ENCODE results near the gene DNPEP.
A peak's percentile ranks its signal among the peaks of the same experiment; 100 is the strongest.

DNPEP gene

DNA sequence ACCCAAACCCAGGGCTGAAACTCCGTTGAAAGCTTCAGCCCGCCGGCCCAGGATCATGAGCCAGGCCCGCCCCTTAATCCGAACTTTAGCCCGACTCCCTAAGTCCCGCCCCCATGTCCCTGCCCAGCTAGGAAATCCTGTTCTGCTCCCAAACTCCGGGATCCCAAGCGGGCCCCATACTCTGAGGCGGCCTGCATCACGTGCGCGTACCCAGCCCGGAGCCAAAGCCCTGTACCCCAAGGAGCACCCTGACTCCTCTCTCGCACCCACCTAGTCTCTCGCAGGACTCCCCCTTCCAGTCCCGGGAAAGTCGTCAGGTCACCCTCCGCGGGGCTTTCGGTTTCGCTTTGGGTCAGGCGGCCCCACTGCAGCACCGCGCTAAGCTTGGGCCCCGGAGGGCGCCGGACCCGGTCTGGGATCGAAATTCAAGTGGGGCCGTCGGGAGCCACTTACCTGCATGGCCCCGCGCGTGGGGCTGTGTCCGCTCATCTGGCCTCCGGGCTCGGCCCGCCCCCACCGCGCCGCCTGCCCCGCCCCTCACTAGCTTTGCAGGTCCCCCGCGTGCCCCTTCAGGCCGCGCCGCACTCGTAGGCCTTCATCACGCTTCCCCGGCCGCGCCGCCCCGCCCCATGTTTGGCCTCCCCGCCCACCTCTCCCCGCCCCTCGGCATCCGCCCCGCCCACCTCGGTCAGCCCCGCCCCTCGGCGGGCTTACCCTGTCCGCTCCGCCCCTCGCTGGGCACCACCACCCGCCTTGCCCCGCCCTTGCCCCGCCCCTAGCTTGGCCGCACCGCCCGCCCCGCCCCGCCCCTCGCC lies at the start of gene DNPEP (continued):
- TF ChIP-seq ZNF423 (tag by site-specific recombination; IDR thresholded peaks at IDR 0.05) (no peak), ZFP3 (tag by site-specific recombination; IDR thresholded peaks at IDR 0.05; ENCODE audit: low read depth) (no peak), ZNF768 (tag by site-specific recombination; IDR thresholded peaks at IDR 0.05) (no peak), ZNF777 (tag by site-specific recombination; IDR thresholded peaks at IDR 0.05; ENCODE audit: borderline replicate concordance) (0 out of 2 replicates have a peak, but pooled peaks have one; percentile 18), ZNF792 (tag by site-specific recombination; IDR thresholded peaks at IDR 0.05) (no peak), BCL11A (tag by site-specific recombination; IDR thresholded peaks at IDR 0.05; ENCODE audit: low read depth) (no peak), ZNF501 (tag by site-specific recombination; IDR thresholded peaks at IDR 0.05) (0 out of 2 replicates have a peak, but pooled peaks have one; percentile 34), ZBTB17 (tag by site-specific recombination; IDR thresholded peaks at IDR 0.05) (peak; percentile 78), SP2 (tag by site-specific recombination; IDR thresholded peaks at IDR 0.05) (peak; percentile 60), ZBTB8A (tag by site-specific recombination; IDR thresholded peaks at IDR 0.05) (peak; percentile 84), REPIN1 (tag by site-specific recombination; IDR thresholded peaks at IDR 0.05; ENCODE audit: low read depth) (no peak), ZBTB20 (tag by site-specific recombination; IDR thresholded peaks at IDR 0.05) (peak; percentile 77), SP7 (tag by site-specific recombination; IDR thresholded peaks at IDR 0.05) (peak; percentile 42; the same call in 1 of the 2 replicates), GFI1B (tag by site-specific recombination; IDR thresholded peaks at IDR 0.05) (no peak), KLF16 (tag by site-specific recombination; IDR thresholded peaks at IDR 0.05) (peak; percentile 62; the same call in 1 of the 2 replicates), SCRT2 (tag by site-specific recombination; IDR thresholded peaks at IDR 0.05) (no peak), HOXA7 (CRISPR knock-in tag; IDR thresholded peaks at IDR 0.05; ENCODE audit: borderline replicate concordance) (no peak), KLF1 (tag by site-specific recombination; IDR thresholded peaks at IDR 0.05) (peak; percentile 22; the same call in 1 of the 2 replicates), ZEB2 (tag by site-specific recombination; IDR thresholded peaks at IDR 0.05) (peak; percentile 53; the same call in 1 of the 2 replicates), KLF8 (tag by site-specific recombination; IDR thresholded peaks at IDR 0.05) (peak; percentile 57; the same call in 1 of the 2 replicates), ZNF274 (IDR thresholded peaks at IDR 0.05; ENCODE audit: low read length) (no peak), ZNF274 (tag by site-specific recombination; IDR thresholded peaks at IDR 0.05; ENCODE audit: borderline replicate concordance) (no peak)
- TF ChIP-seq, protein P1, sequence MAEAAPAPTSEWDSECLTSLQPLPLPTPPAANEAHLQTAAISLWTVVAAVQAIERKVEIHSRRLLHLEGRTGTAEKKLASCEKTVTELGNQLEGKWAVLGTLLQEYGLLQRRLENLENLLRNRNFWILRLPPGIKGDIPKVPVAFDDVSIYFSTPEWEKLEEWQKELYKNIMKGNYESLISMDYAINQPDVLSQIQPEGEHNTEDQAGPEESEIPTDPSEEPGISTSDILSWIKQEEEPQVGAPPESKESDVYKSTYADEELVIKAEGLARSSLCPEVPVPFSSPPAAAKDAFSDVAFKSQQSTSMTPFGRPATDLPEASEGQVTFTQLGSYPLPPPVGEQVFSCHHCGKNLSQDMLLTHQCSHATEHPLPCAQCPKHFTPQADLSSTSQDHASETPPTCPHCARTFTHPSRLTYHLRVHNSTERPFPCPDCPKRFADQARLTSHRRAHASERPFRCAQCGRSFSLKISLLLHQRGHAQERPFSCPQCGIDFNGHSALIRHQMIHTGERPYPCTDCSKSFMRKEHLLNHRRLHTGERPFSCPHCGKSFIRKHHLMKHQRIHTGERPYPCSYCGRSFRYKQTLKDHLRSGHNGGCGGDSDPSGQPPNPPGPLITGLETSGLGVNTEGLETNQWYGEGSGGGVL (tag by site-specific recombination; IDR thresholded peaks at IDR 0.05), result no peak
- TF ChIP-seq, protein P2, sequence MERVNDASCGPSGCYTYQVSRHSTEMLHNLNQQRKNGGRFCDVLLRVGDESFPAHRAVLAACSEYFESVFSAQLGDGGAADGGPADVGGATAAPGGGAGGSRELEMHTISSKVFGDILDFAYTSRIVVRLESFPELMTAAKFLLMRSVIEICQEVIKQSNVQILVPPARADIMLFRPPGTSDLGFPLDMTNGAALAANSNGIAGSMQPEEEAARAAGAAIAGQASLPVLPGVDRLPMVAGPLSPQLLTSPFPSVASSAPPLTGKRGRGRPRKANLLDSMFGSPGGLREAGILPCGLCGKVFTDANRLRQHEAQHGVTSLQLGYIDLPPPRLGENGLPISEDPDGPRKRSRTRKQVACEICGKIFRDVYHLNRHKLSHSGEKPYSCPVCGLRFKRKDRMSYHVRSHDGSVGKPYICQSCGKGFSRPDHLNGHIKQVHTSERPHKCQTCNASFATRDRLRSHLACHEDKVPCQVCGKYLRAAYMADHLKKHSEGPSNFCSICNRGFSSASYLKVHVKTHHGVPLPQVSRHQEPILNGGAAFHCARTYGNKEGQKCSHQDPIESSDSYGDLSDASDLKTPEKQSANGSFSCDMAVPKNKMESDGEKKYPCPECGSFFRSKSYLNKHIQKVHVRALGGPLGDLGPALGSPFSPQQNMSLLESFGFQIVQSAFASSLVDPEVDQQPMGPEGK (tag by site-specific recombination; IDR thresholded peaks at IDR 0.05), result peak; percentile 54
- TF ChIP-seq, protein P3, sequence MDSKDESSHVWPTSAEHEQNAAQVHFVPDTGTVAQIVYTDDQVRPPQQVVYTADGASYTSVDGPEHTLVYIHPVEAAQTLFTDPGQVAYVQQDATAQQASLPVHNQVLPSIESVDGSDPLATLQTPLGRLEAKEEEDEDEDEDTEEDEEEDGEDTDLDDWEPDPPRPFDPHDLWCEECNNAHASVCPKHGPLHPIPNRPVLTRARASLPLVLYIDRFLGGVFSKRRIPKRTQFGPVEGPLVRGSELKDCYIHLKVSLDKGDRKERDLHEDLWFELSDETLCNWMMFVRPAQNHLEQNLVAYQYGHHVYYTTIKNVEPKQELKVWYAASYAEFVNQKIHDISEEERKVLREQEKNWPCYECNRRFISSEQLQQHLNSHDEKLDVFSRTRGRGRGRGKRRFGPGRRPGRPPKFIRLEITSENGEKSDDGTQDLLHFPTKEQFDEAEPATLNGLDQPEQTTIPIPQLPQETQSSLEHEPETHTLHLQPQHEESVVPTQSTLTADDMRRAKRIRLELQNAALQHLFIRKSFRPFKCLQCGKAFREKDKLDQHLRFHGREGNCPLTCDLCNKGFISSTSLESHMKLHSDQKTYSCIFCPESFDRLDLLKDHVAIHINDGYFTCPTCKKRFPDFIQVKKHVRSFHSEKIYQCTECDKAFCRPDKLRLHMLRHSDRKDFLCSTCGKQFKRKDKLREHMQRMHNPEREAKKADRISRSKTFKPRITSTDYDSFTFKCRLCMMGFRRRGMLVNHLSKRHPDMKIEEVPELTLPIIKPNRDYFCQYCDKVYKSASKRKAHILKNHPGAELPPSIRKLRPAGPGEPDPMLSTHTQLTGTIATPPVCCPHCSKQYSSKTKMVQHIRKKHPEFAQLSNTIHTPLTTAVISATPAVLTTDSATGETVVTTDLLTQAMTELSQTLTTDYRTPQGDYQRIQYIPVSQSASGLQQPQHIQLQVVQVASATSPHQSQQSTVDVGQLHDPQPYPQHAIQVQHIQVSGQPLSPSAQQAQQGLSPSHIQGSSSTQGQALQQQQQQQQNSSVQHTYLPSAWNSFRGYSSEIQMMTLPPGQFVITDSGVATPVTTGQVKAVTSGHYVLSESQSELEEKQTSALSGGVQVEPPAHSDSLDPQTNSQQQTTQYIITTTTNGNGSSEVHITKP (tag by site-specific recombination; IDR thresholded peaks at IDR 0.05), result 0 out of 2 replicates have a peak, but pooled peaks have one; percentile 20
- TF ChIP-seq, protein P4, sequence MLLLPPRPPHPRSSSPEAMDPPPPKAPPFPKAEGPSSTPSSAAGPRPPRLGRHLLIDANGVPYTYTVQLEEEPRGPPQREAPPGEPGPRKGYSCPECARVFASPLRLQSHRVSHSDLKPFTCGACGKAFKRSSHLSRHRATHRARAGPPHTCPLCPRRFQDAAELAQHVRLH (tag by site-specific recombination; IDR thresholded peaks at IDR 0.05), result no peak
- TF ChIP-seq, protein P5, sequence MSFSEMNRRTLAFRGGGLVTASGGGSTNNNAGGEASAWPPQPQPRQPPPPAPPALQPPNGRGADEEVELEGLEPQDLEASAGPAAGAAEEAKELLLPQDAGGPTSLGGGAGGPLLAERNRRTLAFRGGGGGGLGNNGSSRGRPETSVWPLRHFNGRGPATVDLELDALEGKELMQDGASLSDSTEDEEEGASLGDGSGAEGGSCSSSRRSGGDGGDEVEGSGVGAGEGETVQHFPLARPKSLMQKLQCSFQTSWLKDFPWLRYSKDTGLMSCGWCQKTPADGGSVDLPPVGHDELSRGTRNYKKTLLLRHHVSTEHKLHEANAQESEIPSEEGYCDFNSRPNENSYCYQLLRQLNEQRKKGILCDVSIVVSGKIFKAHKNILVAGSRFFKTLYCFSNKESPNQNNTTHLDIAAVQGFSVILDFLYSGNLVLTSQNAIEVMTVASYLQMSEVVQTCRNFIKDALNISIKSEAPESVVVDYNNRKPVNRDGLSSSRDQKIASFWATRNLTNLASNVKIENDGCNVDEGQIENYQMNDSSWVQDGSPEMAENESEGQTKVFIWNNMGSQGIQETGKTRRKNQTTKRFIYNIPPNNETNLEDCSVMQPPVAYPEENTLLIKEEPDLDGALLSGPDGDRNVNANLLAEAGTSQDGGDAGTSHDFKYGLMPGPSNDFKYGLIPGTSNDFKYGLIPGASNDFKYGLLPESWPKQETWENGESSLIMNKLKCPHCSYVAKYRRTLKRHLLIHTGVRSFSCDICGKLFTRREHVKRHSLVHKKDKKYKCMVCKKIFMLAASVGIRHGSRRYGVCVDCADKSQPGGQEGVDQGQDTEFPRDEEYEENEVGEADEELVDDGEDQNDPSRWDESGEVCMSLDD (tag by site-specific recombination; IDR thresholded peaks at IDR 0.05), result 0 out of 2 replicates have a peak, but pooled peaks have one; percentile 28
- TF ChIP-seq, protein P6, sequence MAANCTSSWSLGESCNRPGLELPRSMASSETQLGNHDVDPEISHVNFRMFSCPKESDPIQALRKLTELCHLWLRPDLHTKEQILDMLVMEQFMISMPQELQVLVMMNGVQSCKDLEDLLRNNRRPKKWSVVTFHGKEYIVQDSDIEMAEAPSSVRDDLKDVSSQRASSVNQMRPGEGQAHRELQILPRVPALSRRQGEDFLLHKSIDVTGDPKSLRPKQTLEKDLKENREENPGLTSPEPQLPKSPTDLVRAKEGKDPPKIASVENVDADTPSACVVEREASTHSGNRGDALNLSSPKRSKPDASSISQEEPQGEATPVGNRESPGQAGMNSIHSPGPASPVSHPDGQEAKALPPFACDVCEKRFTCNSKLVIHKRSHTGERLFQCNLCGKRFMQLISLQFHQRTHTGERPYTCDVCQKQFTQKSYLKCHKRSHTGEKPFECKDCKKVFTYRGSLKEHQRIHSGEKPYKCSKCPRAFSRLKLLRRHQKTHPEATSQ (tag by site-specific recombination; IDR thresholded peaks at IDR 0.05), result peak; percentile 29; the same call in 1 of the 2 replicates
